ENCODE measurements around the gene EIF2B4.
A peak's percentile ranks its signal among the peaks of the same experiment; 100 is the strongest.

The EIF2B4 gene

GRCh38 chr2:27370026-27370815 is at the start of gene EIF2B4, which contains the start of gene SNX17:
Gene EIF2B4 (minus strand): TSS chr2:27370338. CDS start chr2:27370314, 24 bp downstream.
Gene SNX17 (plus strand): TSS chr2:27370616. CDS start chr2:27370744, 128 bp downstream.
- peaks cover 65% of the 10 kb centered on the region for H3K36me3 ChIP-seq (ENCODE audit: insufficient read depth, low read depth, low read length)
- H3K4me3 ChIP-seq (ENCODE audit: low read length): peak within 1 kb of the TSS; percentile 80
- peak within 1 kb of the TSS; percentile 80 for H3K27ac ChIP-seq (ENCODE audit: low read length)
- no peaks in the 10 kb centered on the region for H3K4me1 ChIP-seq (ENCODE audit: insufficient read depth, low read length)
- no peaks in the 10 kb centered on the region for H3K27me3 ChIP-seq (ENCODE audit: insufficient read depth, low read length)
- peak within 1 kb of the TSS; percentile 93 for H3K9ac ChIP-seq (ENCODE audit: low read depth, low read length)
- H3K9me3 ChIP-seq (ENCODE audit: insufficient read depth, low read depth, low read length): no peaks in the 10 kb centered on the region

GRCh38 chr2:27416151-27416550 is 46.0 kb upstream of the EIF2B4 start:
- Histone ChIP-seq H3K36me3 (ENCODE audit: insufficient read depth, low read depth, low read length) (no peaks in the 10 kb centered on the region), H3K4me1 (ENCODE audit: insufficient read depth, low read length) (no peaks in the 10 kb centered on the region), H3K9me3 (ENCODE audit: insufficient read depth, low read depth, low read length) (no peaks in the 10 kb centered on the region), H3K4me3 (ENCODE audit: low read length) (no peak overlapping the region), H3K27me3 (ENCODE audit: insufficient read depth, low read length) (no peaks in the 10 kb centered on the region), H3K27ac (ENCODE audit: low read length) (no peak overlapping the region), H3K9ac (ENCODE audit: low read depth, low read length) (no peak overlapping the region)

DNA sequence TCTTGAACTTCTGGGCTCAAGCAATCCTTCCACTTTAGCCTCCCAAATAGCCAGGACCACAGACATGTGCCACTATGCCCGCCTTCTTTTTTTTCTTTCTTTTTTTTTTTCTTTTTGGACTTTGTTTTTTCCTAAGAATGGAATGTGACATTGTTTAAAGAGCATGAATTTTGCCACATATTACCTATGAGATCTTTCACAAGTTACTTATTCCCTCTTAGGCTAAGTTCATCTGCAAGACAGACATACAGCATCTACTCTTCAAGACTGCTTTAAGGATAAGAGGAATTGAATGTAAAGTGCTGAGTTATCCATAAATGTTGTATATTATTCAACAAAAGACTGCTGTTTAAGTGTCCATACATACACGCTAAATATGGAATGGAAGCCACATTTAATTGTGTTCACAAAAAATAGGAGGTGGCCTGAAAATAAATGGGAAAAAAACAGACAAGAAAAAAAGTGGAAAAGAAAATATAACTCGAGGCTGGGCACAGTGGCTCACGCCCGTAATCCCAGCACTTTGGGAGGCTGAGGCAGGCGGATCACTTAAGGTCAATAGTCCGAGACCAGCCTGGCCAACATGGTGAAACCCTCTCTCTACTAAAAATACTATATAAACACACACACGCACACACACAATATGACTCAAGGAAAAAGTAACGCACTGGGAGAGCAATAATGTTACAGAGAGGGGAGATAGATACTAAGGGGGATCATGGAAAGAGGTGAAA is 42.4 kb upstream of the EIF2B4 start:
- Histone ChIP-seq H3K27me3 (ENCODE audit: insufficient read depth, low read length) (no peaks in the 10 kb centered on the region), H3K4me3 (ENCODE audit: low read length) (no peak overlapping the region), H3K9me3 (ENCODE audit: insufficient read depth, low read depth, low read length) (no peaks in the 10 kb centered on the region), H3K36me3 (ENCODE audit: insufficient read depth, low read depth, low read length) (peaks cover 1% of the 10 kb centered on the region; the same call in 1 of the 2 replicates), H3K9ac (ENCODE audit: low read depth, low read length) (no peak overlapping the region), H3K27ac (ENCODE audit: low read length) (no peak overlapping the region), H3K4me1 (ENCODE audit: insufficient read depth, low read length) (no peaks in the 10 kb centered on the region)

- Histone ChIP-seq H3K27ac (ENCODE audit: low read length) (peak within 1 kb of the TSS; percentile 81), H3K9me3 (ENCODE audit: insufficient read depth, low read depth, low read length) (no peaks in the 10 kb centered on the region), H3K4me1 (ENCODE audit: insufficient read depth, low read length) (no peaks in the 10 kb centered on the region)
Measured at GRCh38 chr2:27409321-27410073, 39.4 kb upstream of the EIF2B4 start, which contains the start of gene PPM1G. Gene PPM1G (minus strand): TSS chr2:27409591. CDS start chr2:27409422, 169 bp downstream.

GRCh38 chr2:27408601-27409320 is 38.6 kb upstream of the EIF2B4 start:
- no peaks in the 10 kb centered on the region for H3K4me1 ChIP-seq (ENCODE audit: insufficient read depth, low read length)
- H3K27me3 ChIP-seq (ENCODE audit: insufficient read depth, low read length): no peaks in the 10 kb centered on the region
- H3K4me3 ChIP-seq (ENCODE audit: low read length): peak overlapping the region; percentile 85
- H3K9me3 ChIP-seq (ENCODE audit: insufficient read depth, low read depth, low read length): no peaks in the 10 kb centered on the region
- H3K27ac ChIP-seq (ENCODE audit: low read length): peak overlapping the region; percentile 81
- peak overlapping the region; percentile 93 for H3K9ac ChIP-seq (ENCODE audit: low read depth, low read length)
- H3K36me3 ChIP-seq (ENCODE audit: insufficient read depth, low read depth, low read length): peaks cover 26% of the 10 kb centered on the region; the same call in 1 of the 2 replicates

More at GRCh38 chr2:27409321-27410073, 39.4 kb upstream of the EIF2B4 start, which contains the start of gene PPM1G:
- Histone ChIP-seq H3K36me3 (ENCODE audit: insufficient read depth, low read depth, low read length) (peaks cover 24% of the 10 kb centered on the region; the same call in 1 of the 2 replicates), H3K9ac (ENCODE audit: low read depth, low read length) (peak within 1 kb of the TSS; percentile 93), H3K4me3 (ENCODE audit: low read length) (peak within 1 kb of the TSS; percentile 85), H3K27me3 (ENCODE audit: insufficient read depth, low read length) (no peaks in the 10 kb centered on the region)

DNA sequence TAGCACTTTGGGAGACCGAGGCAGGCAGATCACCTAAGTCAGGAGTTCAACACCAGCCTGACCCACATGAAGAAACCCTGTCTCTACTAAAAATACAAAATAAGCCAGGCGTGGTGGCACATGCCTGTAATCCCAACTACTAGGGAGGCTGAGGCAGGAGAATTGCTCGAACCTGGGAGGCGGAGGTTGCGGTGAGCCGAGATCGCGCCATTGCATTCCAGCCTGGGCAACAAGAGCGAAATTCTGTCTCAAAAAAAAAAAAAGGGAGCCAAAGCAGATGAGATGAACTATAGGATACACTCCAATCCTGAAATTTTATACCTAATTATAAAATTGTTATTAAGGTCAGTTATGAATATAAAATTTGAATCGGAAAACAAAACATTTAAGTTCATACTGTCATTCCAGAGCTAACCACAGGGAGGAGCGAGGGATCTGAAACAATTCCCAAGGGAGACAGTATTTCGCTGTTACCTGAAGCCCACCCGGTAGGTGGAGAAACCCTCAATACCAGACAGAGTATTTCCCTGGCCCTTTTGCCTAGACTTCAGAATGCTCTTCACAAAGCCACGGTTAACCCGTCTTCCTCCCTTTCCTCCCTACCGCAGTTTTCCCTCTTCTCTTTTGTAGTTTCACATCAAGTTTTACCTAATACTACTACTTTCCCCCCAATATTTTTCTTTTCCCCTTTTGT is 37.8 kb upstream of the EIF2B4 start:
- H3K36me3 ChIP-seq (ENCODE audit: insufficient read depth, low read depth, low read length): peaks cover 30% of the 10 kb centered on the region; the same call in 1 of the 2 replicates
- H3K9ac ChIP-seq (ENCODE audit: low read depth, low read length): peak overlapping the region; percentile 93
- H3K4me3 ChIP-seq (ENCODE audit: low read length): peak overlapping the region; percentile 85
- no peak overlapping the region for H3K27ac ChIP-seq (ENCODE audit: low read length)
- H3K4me1 ChIP-seq (ENCODE audit: insufficient read depth, low read length): no peaks in the 10 kb centered on the region
- no peaks in the 10 kb centered on the region for H3K27me3 ChIP-seq (ENCODE audit: insufficient read depth, low read length)
- no peaks in the 10 kb centered on the region for H3K9me3 ChIP-seq (ENCODE audit: insufficient read depth, low read depth, low read length)

- no peak overlapping the region for H3K27ac ChIP-seq (ENCODE audit: low read length)
- no peak overlapping the region for H3K9ac ChIP-seq (ENCODE audit: low read depth, low read length)
- peaks cover 26% of the 10 kb centered on the region; the same call in 1 of the 2 replicates for H3K36me3 ChIP-seq (ENCODE audit: insufficient read depth, low read depth, low read length)
- H3K9me3 ChIP-seq (ENCODE audit: insufficient read depth, low read depth, low read length): no peaks in the 10 kb centered on the region
- no peaks in the 10 kb centered on the region for H3K27me3 ChIP-seq (ENCODE audit: insufficient read depth, low read length)
- H3K4me3 ChIP-seq (ENCODE audit: low read length): no peak overlapping the region
- no peaks in the 10 kb centered on the region for H3K4me1 ChIP-seq (ENCODE audit: insufficient read depth, low read length)
Measured at GRCh38 chr2:27400348-27401135, 30.4 kb upstream of the EIF2B4 start.

GRCh38 chr2:27398962-27399361 is 28.8 kb upstream of the EIF2B4 start:
- Histone ChIP-seq H3K27me3 (ENCODE audit: insufficient read depth, low read length) (no peaks in the 10 kb centered on the region), H3K4me1 (ENCODE audit: insufficient read depth, low read length) (no peaks in the 10 kb centered on the region), H3K9ac (ENCODE audit: low read depth, low read length) (no peak overlapping the region), H3K36me3 (ENCODE audit: insufficient read depth, low read depth, low read length) (peaks cover 19% of the 10 kb centered on the region; the same call in 1 of the 2 replicates), H3K9me3 (ENCODE audit: insufficient read depth, low read depth, low read length) (no peaks in the 10 kb centered on the region), H3K4me3 (ENCODE audit: low read length) (no peak overlapping the region), H3K27ac (ENCODE audit: low read length) (no peak overlapping the region)

GRCh38 chr2:27393225-27393624 is 23.1 kb upstream of the EIF2B4 start:
- Histone ChIP-seq H3K9ac (ENCODE audit: low read depth, low read length) (no peak overlapping the region), H3K27ac (ENCODE audit: low read length) (no peak overlapping the region), H3K4me1 (ENCODE audit: insufficient read depth, low read length) (no peaks in the 10 kb centered on the region), H3K36me3 (ENCODE audit: insufficient read depth, low read depth, low read length) (peaks cover 21% of the 10 kb centered on the region), H3K4me3 (ENCODE audit: low read length) (no peak overlapping the region), H3K9me3 (ENCODE audit: insufficient read depth, low read depth, low read length) (no peaks in the 10 kb centered on the region), H3K27me3 (ENCODE audit: insufficient read depth, low read length) (no peaks in the 10 kb centered on the region)
